GM12875 (cell line): ENCODE results near the gene ZNF358.

ENCODE experiments used
- H3K4me3 ChIP-seq: one replicate; pipeline ENCODE4 v1.5.1; 2011; ENCODE audit warnings: low read depth, low read length, control low read depth
- TF ChIP-seq, protein P1 (sequence below): IDR thresholded peaks from 2 replicates; pipeline ENCODE4 v1.5.1; 2011; ENCODE audit warnings: low read depth, mild to moderate bottlenecking, control low read depth, inconsistent platforms, low read length, moderate library complexity, borderline replicate concordance; ENCODE audit not compliant: insufficient read depth

The ZNF358 gene

DNA sequence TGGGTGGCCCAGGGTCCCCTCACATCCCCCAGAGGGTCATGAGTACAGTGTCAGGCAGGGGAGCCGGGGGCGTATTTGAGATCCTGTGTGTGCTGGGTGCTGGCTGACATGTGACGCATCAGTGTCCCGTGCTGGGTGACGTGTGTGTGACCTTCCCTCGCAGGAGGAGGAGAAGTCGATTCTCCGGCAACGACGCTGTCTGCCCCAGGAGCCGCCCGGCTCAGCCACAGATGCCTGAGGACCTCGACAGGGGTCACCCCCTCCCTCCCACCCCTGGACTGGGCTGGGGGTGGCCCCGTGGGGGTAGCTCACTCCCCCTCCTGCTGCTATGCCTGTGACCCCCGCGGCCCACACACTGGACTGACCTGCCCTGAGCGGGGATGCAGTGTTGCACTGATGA is 45.4 kb downstream of the ZNF358 start:
- H3K4me3 ChIP-seq = no peak overlapping the region
- TF ChIP-seq, protein P1, sequence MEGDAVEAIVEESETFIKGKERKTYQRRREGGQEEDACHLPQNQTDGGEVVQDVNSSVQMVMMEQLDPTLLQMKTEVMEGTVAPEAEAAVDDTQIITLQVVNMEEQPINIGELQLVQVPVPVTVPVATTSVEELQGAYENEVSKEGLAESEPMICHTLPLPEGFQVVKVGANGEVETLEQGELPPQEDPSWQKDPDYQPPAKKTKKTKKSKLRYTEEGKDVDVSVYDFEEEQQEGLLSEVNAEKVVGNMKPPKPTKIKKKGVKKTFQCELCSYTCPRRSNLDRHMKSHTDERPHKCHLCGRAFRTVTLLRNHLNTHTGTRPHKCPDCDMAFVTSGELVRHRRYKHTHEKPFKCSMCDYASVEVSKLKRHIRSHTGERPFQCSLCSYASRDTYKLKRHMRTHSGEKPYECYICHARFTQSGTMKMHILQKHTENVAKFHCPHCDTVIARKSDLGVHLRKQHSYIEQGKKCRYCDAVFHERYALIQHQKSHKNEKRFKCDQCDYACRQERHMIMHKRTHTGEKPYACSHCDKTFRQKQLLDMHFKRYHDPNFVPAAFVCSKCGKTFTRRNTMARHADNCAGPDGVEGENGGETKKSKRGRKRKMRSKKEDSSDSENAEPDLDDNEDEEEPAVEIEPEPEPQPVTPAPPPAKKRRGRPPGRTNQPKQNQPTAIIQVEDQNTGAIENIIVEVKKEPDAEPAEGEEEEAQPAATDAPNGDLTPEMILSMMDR = no peak

DNA sequence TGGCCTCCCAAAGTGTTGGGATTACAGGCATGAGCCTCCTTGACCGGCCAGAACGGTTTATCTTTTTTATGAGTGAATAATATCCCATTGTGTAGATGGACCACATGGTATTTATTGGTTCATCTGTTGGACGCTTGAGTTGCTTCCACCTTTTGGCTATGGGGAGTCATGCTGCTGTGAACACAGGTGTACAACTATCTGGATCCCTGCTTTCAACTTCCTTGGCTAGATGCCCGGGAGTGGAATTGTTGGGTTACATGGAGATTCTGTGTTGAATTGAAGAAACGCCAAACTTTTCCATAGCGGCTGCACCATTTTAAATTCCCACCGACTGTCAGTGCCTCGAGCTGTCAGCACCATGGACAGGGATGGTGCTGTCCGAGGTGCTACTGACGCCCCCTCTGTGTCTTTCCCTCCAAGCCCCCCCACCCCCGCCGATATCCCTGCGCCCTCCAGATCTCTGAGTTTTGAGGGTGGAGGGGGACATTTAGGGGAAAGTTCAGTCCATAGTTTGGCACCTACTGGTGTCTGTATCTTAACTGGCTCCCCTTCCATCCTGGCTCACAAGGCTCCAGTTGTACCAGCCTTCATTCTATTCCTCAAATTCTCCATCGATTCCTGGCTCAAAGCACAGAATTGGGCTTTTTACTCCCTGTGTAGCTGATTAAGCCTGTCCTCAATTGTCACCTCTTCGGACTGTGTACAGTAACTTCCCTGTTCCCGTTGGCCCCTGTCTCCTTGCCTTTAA is 46.9 kb downstream of the ZNF358 start:
- TF ChIP-seq, protein P1 = no peak
- no peak overlapping the region for H3K4me3 ChIP-seq

DNA sequence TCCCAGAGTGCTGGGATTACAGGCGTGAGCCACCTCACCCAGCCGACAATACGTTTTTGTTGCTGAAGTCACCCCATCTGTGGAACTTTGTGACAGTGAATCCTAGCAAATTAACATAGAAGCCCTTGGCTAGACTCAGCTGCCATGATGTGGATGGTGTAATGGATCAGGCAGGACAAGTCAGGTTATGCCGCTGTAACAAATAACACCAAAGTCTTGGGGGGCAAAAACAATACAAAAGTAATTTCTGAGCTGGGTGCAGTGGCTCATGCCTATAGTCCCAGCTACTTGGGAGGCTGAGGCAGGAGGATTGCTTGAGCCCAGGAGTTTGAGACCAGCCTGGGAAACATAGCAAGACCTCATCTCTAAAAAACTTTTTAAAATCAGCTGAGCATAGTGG is 49.0 kb downstream of the ZNF358 start:
- no peak overlapping the region for H3K4me3 ChIP-seq
- TF ChIP-seq, protein P1 = no peak

DNA sequence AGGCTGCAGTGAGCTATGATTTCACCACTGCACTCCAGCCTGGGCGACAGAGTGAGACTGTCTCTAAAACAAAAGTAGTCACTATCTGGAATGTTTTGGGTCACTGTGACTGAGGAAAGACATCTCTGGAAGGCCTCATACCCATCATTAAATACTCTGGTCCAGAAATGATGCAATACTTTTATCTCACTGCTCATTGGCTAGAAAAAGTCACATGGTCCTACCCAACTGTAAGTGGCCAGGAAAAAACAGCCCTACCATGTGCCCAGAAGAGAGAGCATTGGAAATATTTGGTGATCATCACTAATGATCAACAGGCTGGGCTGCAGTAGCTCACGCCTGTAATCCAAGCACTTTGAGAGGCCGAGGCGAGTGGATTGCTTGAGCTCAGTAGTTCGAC is 49.4 kb downstream of the ZNF358 start:
- TF ChIP-seq, protein P1 = no peak
- no peak overlapping the region for H3K4me3 ChIP-seq
